SU-DHL-6 (cell line): Measurements from ENCODE around the gene GP5.

Experiments
- H2AFZ ChIP-seq: fragments of 200-600 bp; sonication (generic); 2 replicates; pipeline ENCODE4 v1.6.1; 2014; ENCODE audit warnings: low read depth, mild to moderate bottlenecking, moderate library complexity, mixed read lengths, antibody characterized with exemption, low read length; ENCODE audit not compliant: severe bottlenecking
- H3F3A ChIP-seq: fragments of 200-600 bp; shearing (Covaris generic); 2 replicates; pipeline ENCODE4 v1.6.0; 2016; ENCODE audit warnings: antibody characterized with exemption, mild to moderate bottlenecking; ENCODE audit not compliant: insufficient read depth
- H3K27ac ChIP-seq: fragments of 200-600 bp; sonication (generic); 2 replicates; pipeline ENCODE4 v1.5.1; 2016; ENCODE audit warnings: low read depth, mild to moderate bottlenecking, low read length, moderate library complexity, mixed read lengths
- H3K27me3 ChIP-seq: fragments of 200-600 bp; sonication (generic), shearing (Covaris generic); 2 replicates; pipeline ENCODE4 v1.6.0; 2014; ENCODE audit warnings: mild to moderate bottlenecking, low read length
- H3K36me3 ChIP-seq: fragments of 200-600 bp; sonication (generic); 2 replicates; pipeline ENCODE4 v1.6.1; 2014; ENCODE audit warnings: mild to moderate bottlenecking, low read length, mixed read lengths
- H3K4me2 ChIP-seq: fragments of 300-600, 200-600 bp; shearing (Covaris generic), sonication (generic); 2 replicates; pipeline ENCODE4 v1.6.0; 2014; ENCODE audit warnings: low read length, low read depth, mild to moderate bottlenecking; ENCODE audit not compliant: poor library complexity, severe bottlenecking
- H3K4me3 ChIP-seq: fragments of 200-600 bp; sonication (generic); 2 replicates; pipeline ENCODE4 v1.5.1; 2014; ENCODE audit warnings: antibody characterized with exemption, low read length, mild to moderate bottlenecking, mixed read lengths; ENCODE audit not compliant: insufficient read depth, poor library complexity, severe bottlenecking
- H3K79me2 ChIP-seq: fragments of 200-600 bp; sonication (generic); 2 replicates; pipeline ENCODE4 v1.6.1; 2014; ENCODE audit warnings: mild to moderate bottlenecking, low read length, moderate library complexity; ENCODE audit not compliant: insufficient read depth
- H3K9ac ChIP-seq: fragments of 200-600 bp; sonication (generic); 2 replicates; pipeline ENCODE4 v1.7.0; 2014; ENCODE audit warnings: mild to moderate bottlenecking, low read length
- H3K9me2 ChIP-seq: fragments of 200-600 bp; sonication (generic); replicated peaks from 2 replicates; pipeline ENCODE4 v1.6.1; 2014; ENCODE audit warnings: low read length; ENCODE audit not compliant: insufficient read depth
- H3K9me3 ChIP-seq: fragments of 200-600 bp; sonication (generic); 2 replicates; pipeline ENCODE4 v1.6.1; 2014; ENCODE audit warnings: low read length, mixed read lengths; ENCODE audit not compliant: insufficient read depth
- H4K20me1 ChIP-seq: fragments of 200-600 bp; sonication (generic); 2 replicates; pipeline ENCODE4 v1.6.1; 2014; ENCODE audit warnings: low read depth, mild to moderate bottlenecking, antibody characterized with exemption, low read length, moderate library complexity, mixed read lengths
- EZH2phosphoT487 ChIP-seq: fragments of 200-600 bp; sonication (generic), shearing (Covaris generic); conservative IDR thresholded peaks from 2 replicates; pipeline ENCODE4 v1.6.1; 2018; ENCODE audit warnings: mild to moderate bottlenecking, antibody characterized with exemption, low read length, moderate library complexity, mixed read lengths
- TF ChIP-seq, protein P1 (sequence below): fragments of 200-600 bp; sonication (generic); IDR thresholded peaks from one replicate; pipeline ENCODE4 v1.5.1; 2017; ENCODE audit warnings: antibody characterized with exemption, mild to moderate bottlenecking, low read length, moderate library complexity; ENCODE audit not compliant: insufficient read depth, poor library complexity, severe bottlenecking

Gene GP5

DNA sequence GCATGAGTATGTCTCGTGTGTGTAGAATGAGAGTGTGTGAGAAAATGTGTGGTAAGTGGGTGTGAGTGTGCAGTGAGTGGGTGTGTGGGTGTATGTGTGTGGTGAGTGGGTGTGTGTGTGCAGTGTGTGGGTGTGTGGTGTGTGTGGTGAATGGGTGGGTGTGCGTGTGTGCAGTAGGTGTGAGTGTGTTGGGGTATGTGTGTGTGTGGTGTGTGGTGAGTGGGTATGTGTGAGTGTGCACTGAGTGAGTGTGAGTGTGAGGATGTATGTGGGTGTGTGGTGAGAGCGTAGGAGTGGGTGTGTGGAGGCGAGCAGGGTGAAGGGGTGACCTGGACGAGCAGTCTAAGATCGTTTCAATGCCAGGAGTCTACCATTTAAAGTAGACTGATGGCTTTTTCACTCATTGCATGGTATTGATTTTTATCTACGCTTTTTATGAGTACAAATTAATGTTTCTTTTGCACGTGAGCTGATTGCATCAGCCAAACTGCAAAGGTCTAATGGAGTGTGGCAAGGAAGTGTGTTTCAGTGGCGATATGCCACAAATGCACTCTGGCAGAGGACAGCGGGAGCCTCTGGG lies 46.3 kb downstream of the GP5 start:
- TF ChIP-seq, protein P1, sequence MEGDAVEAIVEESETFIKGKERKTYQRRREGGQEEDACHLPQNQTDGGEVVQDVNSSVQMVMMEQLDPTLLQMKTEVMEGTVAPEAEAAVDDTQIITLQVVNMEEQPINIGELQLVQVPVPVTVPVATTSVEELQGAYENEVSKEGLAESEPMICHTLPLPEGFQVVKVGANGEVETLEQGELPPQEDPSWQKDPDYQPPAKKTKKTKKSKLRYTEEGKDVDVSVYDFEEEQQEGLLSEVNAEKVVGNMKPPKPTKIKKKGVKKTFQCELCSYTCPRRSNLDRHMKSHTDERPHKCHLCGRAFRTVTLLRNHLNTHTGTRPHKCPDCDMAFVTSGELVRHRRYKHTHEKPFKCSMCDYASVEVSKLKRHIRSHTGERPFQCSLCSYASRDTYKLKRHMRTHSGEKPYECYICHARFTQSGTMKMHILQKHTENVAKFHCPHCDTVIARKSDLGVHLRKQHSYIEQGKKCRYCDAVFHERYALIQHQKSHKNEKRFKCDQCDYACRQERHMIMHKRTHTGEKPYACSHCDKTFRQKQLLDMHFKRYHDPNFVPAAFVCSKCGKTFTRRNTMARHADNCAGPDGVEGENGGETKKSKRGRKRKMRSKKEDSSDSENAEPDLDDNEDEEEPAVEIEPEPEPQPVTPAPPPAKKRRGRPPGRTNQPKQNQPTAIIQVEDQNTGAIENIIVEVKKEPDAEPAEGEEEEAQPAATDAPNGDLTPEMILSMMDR = no peak
- no peak for TF ChIP-seq EZH2phosphoT487
- H3K27me3 ChIP-seq = no peaks in the 10 kb centered on the region
- H3K36me3 ChIP-seq = no peaks in the 10 kb centered on the region
- no peak overlapping the region for H3K4me2 ChIP-seq
- H3K4me3 ChIP-seq = no peak overlapping the region
- no peaks in the 10 kb centered on the region for H4K20me1 ChIP-seq
- no peak overlapping the region for H2AFZ ChIP-seq
- no peak overlapping the region for H3K9ac ChIP-seq
- no peaks in the 10 kb centered on the region for H3K9me3 ChIP-seq
- H3K9me2 ChIP-seq = no peaks in the 10 kb centered on the region
- no peaks in the 10 kb centered on the region for H3F3A ChIP-seq
- H3K27ac ChIP-seq = no peak overlapping the region
- H3K79me2 ChIP-seq = no peaks in the 10 kb centered on the region

DNA sequence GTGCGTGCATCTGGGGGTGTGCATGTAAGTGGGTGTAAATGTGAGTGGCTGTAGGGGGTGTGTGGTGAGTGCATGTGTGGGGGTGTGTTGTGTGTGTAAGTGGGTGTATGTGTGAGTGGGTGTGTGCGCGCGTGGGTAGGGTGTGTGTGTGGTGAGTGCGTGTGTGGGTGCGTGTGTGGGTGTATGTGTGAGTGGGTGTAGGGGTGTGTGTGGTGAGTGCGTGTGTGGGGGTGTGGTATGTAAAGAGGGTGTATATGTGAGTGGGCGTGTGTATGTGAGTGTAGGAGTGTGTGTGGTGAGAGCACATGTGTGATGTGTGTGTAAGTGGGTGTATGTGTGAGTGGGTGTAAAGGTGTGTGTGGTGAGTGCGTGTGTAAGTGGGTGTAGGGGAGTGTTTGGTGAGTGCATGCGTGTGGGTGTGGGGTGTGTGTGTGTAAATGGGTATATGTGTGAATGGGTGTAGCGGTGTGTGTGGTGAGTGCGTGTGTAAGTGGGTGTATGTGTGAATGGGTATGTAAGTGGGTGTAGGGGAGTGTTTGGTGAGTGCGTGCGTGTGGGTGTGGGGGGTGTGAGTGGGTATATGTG lies 47.0 kb downstream of the GP5 start:
- Histone ChIP-seq H3K79me2 (no peaks in the 10 kb centered on the region), H3F3A (no peaks in the 10 kb centered on the region), H3K27me3 (no peaks in the 10 kb centered on the region), H3K36me3 (no peaks in the 10 kb centered on the region), H2AFZ (no peak overlapping the region), H4K20me1 (no peaks in the 10 kb centered on the region), H3K9ac (no peak overlapping the region), H3K27ac (no peak overlapping the region), H3K9me3 (no peaks in the 10 kb centered on the region), H3K9me2 (no peaks in the 10 kb centered on the region), H3K4me2 (no peak overlapping the region), H3K4me3 (no peak overlapping the region)
- no peak for TF ChIP-seq EZH2phosphoT487
- TF ChIP-seq, protein P1 = no peak

DNA sequence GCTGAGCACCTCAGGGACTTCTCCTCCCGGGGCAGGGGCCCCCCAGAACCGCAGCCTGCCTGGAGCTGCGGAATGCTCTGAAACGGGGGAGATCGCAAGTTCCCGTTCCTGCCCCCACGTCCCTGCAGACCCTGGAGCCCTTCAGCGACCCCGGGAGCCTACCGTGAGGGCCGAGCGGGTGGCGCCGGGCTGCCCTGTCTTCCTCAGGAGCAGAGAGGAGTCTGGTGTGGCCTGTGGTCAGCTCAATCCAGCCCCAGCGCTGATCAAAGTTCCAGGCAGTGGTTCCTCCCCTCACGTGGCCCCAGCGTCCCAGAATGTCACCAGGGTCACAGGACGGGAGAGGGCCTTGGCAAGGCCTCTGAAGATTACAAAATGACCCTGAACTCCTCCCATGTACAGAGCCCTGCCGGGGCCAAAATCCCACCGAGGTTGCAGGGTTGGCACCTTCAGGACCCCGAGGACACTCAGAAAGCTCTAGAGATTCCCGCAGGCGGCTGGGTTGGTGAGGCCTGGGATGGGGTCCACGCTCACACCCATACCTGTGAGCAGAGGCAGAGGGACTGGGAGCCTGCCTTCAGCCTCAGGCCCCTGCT lies 47.9 kb downstream of the GP5 start, which contains the start of gene CPN2:
Gene CPN2, minus strand, starts transcription at position 249 of the 593 bp plus-strand sequence. CDS start 8,626 bp downstream, outside the sequence.
- H3K27ac ChIP-seq = no peak within 1 kb of the TSS
- H3K9me3 ChIP-seq = no peaks in the 10 kb centered on the region
- H2AFZ ChIP-seq = no peak within 1 kb of the TSS
- H3K4me2 ChIP-seq = no peak within 1 kb of the TSS
- no peaks in the 10 kb centered on the region for H3K79me2 ChIP-seq
- no peaks in the 10 kb centered on the region for H3K36me3 ChIP-seq
- no peaks in the 10 kb centered on the region for H4K20me1 ChIP-seq
- no peaks in the 10 kb centered on the region for H3K27me3 ChIP-seq
- H3F3A ChIP-seq = no peaks in the 10 kb centered on the region
- no peak within 1 kb of the TSS for H3K9ac ChIP-seq
- no peak within 1 kb of the TSS for H3K4me3 ChIP-seq
- TF ChIP-seq, protein P1 = no peak
- TF ChIP-seq EZH2phosphoT487 = no peak
- no peaks in the 10 kb centered on the region for H3K9me2 ChIP-seq
